Stromal cell of bone marrow (primary cell): Measurements from ENCODE around the gene MAD1L1.

Experiments used
- DNase-seq: peaks from one replicate; pipeline ENCODE4 v3.0.0-alpha.2; 2012; ENCODE audit warnings: low read depth

Gene MAD1L1

GRCh38 chr7:2156756-2157472 lies 75.8 kb downstream of the MAD1L1 start:
- DNase-seq: no peak

- DNase-seq: no peak
Measured at GRCh38 chr7:2154831-2155230, 77.9 kb downstream of the MAD1L1 start.

DNA sequence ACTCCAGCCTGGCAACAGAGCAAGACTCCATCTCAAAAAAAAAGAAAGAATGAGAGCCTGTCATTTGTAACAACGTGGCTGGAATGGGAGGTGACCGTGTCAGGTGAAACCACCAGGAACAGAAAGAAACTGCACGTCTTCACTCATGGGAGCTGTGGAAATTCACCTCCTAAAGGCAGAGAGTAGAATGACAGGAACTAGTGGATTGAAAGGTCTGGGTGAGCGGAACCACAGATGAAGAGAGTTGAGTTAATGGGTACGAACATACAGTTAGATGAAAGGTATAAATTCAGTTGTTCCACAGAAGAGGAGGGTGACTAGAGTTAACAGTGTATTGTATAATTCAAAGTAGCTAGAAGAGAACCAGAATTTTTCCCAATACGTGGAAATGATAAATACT lies 78.6 kb downstream of the MAD1L1 start:
- no peak for DNase-seq

GRCh38 chr7:2152646-2153045 lies 80.1 kb downstream of the MAD1L1 start:
- no peak for DNase-seq

GRCh38 chr7:2151801-2152612 lies 80.7 kb downstream of the MAD1L1 start:
- no peak for DNase-seq

DNA sequence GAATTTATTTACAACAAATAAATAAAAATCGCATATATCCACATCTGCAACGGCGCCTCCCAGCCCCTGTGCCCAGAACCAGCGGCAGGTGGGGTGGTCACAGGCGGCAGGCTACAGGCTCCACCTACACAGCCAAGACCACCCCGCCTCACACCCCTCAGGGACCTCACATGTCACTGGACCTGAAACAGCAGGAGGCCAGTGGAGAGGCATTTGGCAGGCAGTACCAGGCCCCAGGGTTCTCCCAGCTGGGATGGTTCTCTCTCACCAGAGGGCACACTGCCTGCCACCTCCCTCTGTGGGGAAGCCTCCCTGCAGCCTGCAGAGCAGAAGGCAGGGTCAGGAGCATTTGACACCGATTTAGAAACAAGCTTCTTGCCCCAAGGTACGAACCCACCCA lies 81.5 kb downstream of the MAD1L1 start:
- no peak for DNase-seq

DNA sequence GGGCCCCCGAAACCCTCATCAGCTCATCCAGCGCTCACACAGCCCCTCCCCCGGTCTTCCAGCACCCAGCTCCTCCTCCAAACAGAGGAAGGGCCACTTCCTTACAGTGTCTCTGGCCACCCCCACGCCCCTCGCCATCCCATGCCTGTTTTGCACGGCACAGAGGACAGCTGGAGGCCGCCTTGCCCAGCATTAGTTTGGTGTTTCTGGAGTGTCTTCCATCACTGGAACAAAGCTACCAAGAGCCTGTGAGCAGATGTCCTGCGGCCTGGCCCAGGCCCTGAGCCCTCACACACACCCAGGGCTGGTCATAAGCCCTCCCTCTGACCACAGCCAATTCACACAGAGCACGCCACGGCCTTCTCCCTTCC lies 82.3 kb downstream of the MAD1L1 start:
- DNase-seq: no peak

GRCh38 chr7:2149672-2150444 lies 82.9 kb downstream of the MAD1L1 start:
- no peak for DNase-seq

DNA sequence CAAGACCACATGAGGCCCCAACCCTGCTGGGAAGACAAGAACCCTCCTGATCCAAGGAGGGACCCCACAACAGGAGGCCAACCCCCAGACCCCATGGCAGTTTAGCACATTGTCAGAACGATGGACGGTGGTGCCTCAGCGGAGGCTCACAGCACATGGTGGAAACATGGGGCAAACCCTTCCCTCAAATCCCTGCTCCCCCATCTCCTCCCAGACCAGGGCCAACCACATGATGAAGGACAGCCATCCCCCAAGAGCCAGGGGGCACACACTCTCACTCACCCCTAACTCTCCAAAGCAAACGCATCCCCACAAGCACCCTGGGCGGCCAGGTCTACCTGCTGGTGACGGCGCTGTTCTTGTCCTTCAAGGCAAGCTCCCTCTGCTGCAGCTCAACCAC lies 83.9 kb downstream of the MAD1L1 start:
- no peak for DNase-seq

- no peak for DNase-seq
Measured at GRCh38 chr7:2148189-2148588, 84.6 kb downstream of the MAD1L1 start.

DNA sequence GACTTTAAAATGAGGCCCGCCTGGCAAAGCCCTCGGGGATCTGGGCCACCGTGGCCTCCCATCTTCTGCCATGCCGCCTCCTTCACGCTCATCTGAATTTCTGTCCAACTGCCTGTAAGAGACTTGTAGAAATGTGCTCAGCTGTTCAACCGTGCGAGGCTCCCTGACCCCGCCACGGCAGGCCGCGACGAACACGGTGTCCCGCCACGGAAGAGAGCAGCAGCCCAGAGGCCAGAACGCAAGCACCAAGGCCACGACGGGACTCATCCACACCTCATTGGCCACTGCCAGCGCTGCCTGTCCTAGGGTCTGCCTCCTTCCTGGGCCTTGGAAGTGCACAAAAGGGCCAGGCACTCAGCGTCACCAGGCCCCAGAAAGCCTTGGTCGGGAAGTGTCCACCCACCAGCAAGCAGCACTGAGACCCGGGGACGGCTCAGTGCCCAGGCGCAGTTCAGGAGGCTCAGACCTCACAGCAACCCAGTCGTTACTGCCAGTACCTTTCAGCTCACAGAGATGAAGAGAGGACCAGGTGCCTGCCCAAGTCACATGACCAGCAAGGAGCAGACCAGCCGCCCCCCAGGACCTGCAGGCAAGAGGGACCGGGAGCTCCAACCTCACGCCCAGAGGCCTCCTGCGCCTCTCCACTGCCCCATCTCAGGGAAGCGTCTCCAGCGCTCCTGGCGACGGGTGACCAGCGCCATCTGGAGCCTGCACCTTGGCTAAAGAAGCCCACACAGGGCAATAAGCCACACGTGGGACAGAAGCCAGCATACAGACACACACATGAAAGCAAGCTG lies 85.9 kb downstream of the MAD1L1 start:
- DNase-seq: no peak

DNA sequence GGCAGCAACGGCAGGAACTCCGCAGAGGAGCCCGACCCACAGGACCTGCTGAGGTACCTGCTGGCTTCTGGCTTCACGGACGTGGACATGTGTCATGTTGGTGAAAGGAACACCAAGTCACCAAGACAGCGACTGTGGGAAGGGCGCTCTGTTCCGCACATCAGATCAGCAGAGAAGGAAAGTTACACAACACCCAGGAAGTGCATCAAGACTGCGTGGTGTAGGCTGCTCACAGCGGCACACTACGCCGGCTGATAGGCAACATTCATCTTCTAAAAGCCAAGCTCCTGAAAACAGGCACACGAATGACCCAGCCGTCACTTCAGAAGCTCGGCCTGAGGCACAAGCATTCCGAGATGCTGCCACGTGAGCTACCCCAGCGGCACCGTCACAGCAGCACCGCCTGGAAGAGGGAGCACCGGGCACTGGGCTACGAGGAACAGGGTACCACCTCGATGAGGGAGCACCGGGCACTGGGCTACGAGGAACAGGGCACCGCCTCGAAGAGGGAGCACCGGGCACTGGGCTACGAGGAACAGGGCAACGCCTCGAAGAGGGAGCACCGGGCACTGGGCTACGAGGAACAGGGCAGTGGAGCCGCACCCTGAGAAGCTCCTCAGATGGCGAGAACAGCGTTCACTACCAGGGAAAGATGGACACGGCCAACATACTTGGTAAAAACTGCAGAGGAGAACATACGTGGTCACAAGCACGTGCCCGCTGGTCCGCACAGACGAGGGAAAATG lies 86.7 kb downstream of the MAD1L1 start:
- DNase-seq: no peak

- DNase-seq: no peak
Measured at GRCh38 chr7:2144926-2145325, 87.8 kb downstream of the MAD1L1 start.

- DNase-seq: no peak
Measured at GRCh38 chr7:2143981-2144595, 88.7 kb downstream of the MAD1L1 start.

DNA sequence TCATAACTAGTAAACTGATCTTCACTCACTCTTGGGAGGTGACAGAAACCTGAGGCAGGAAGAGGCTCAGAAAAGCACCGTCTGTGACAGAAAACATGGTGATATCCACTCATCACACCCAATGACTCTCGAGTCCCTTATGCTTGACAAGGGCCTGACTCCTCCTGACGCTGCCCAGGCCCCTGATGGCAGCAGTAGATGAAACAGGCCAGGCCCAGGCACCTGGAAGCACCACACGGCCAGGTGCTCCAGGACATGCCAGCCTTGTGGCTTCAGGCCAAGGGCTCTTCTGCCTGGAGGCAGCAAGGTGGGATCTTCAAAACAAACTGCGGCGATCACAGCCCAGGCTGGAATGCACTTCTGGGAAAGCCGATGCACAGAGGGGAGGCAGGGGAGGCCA lies 89.3 kb downstream of the MAD1L1 start:
- DNase-seq: no peak

DNA sequence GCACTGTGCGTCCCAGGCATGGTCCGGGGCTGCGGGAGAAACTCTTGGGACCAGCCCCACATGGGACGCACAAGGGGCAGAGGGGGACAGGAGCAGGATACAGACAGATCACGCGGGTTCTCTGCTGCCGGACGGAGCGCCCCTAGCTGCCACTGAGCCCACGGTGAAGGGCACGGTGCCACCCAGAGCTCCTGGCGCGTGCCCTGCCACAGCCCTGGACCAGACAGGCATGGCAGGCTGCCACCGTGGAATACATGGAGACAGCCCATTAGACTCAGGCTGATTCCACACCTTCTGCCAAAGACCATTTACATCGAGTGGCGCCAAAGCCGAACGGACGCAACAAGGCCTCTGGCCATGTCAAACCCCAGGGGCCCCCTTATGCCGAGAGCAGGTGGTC lies 90.4 kb downstream of the MAD1L1 start:
- no peak for DNase-seq

- DNase-seq: no peak
Measured at GRCh38 chr7:2141651-2142050, 91.1 kb downstream of the MAD1L1 start.

GRCh38 chr7:2141021-2141410 lies 91.7 kb downstream of the MAD1L1 start:
- DNase-seq: no peak

DNA sequence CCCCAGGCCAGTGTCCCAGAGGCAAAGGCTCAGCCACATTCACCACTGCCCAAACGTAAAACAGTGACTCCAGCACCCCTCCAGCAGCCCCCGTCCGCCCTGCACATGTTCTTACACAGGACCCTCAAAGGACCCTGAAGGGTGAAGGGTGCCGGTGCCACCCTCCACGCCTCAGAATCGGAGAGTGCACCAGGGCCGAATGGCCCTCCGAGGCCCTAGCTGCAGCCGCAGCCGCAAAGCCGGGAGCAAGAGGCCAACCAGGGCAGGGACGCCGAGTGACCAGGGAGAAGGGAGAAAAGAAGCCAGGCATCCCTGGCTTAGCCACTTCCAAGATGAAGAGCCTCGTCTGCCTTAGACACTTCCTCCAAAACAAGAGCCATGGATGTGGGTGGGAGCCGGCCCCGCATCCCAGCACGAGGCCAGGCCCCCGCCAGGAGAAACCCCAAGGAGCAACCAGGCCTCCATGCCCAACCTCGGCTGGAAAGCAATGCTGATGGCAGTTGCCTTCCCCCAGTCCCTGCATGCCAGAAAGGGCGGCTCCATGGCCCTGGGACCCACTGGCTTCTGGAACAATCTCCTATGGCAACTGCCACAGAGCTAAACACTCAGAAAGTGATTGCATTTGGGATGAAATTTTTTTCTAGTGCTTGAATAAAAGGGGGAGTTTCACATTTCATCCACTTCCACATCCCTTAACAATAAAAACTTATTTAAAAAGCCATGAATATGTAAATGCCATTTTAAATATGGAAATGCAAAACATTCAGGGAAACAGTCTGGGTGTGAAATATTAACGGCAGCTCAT lies 92.3 kb downstream of the MAD1L1 start:
- no peak for DNase-seq
